MM.1S (cell line): ENCODE data around the gene TP73.

Experiments
- EZH2 ChIP-seq: fragments of 300-600 bp; sonication (generic); optimal IDR thresholded peaks from 2 replicates; pipeline ENCODE3; 2017; ENCODE audit warnings: low read depth, mild to moderate bottlenecking, antibody characterized with exemption, low read length, mixed read lengths
- EZH2phosphoT487 ChIP-seq: fragments of 300-600 bp; sonication (generic); IDR thresholded peaks from 2 replicates; pipeline ENCODE4 v1.6.1; 2018; ENCODE audit warnings: antibody characterized with exemption, low read length
- TF ChIP-seq, protein P1 (sequence below): fragments of 300-600 bp; sonication (generic); IDR thresholded peaks from 2 replicates; pipeline ENCODE4 v1.5.1; 2016; ENCODE audit warnings: antibody characterized with exemption, low read length, mixed read lengths

GRCh38 chr1:3697104-3697503, 44.8 kb downstream of the TP73 start:
- TF ChIP-seq, protein P1, sequence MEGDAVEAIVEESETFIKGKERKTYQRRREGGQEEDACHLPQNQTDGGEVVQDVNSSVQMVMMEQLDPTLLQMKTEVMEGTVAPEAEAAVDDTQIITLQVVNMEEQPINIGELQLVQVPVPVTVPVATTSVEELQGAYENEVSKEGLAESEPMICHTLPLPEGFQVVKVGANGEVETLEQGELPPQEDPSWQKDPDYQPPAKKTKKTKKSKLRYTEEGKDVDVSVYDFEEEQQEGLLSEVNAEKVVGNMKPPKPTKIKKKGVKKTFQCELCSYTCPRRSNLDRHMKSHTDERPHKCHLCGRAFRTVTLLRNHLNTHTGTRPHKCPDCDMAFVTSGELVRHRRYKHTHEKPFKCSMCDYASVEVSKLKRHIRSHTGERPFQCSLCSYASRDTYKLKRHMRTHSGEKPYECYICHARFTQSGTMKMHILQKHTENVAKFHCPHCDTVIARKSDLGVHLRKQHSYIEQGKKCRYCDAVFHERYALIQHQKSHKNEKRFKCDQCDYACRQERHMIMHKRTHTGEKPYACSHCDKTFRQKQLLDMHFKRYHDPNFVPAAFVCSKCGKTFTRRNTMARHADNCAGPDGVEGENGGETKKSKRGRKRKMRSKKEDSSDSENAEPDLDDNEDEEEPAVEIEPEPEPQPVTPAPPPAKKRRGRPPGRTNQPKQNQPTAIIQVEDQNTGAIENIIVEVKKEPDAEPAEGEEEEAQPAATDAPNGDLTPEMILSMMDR: no peak
- TF ChIP-seq EZH2phosphoT487 (no peak), EZH2 (no peak)
